WTC11 (cell line): ENCODE results near the gene UBXN10.

Experiments used
- CTCF ChIP-seq: fragments of 200-600 bp; IDR thresholded peaks from 2 replicates; pipeline ENCODE4 v1.8.0; 2022; ENCODE audit warnings: antibody characterized with exemption
- NR1H2 ChIP-seq: sonication (generic); formaldehyde crosslinking; IDR thresholded peaks from 2 replicates; pipeline ENCODE4 v1.9.0; 2021; ENCODE audit warnings: mild to moderate bottlenecking, moderate library complexity, missing genetic modification reagents
- TF ChIP-seq, protein P1 (sequence below): sonication (generic); formaldehyde crosslinking; conservative IDR thresholded peaks from 2 replicates; pipeline ENCODE4 v1.8.1; 2023; ENCODE audit warnings: mild to moderate bottlenecking, low read depth, missing genetic modification reagents, moderate library complexity

- TF ChIP-seq CTCF (no peak), NR1H2 (no peak)
- TF ChIP-seq, protein P1, sequence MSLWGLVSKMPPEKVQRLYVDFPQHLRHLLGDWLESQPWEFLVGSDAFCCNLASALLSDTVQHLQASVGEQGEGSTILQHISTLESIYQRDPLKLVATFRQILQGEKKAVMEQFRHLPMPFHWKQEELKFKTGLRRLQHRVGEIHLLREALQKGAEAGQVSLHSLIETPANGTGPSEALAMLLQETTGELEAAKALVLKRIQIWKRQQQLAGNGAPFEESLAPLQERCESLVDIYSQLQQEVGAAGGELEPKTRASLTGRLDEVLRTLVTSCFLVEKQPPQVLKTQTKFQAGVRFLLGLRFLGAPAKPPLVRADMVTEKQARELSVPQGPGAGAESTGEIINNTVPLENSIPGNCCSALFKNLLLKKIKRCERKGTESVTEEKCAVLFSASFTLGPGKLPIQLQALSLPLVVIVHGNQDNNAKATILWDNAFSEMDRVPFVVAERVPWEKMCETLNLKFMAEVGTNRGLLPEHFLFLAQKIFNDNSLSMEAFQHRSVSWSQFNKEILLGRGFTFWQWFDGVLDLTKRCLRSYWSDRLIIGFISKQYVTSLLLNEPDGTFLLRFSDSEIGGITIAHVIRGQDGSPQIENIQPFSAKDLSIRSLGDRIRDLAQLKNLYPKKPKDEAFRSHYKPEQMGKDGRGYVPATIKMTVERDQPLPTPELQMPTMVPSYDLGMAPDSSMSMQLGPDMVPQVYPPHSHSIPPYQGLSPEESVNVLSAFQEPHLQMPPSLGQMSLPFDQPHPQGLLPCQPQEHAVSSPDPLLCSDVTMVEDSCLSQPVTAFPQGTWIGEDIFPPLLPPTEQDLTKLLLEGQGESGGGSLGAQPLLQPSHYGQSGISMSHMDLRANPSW (CRISPR knock-in tag), result no peak
Measured at GRCh38 chr1:20136249-20136648, 49.6 kb upstream of the UBXN10 start.
